ENCODE measurements around the gene IWS1.

DNA sequence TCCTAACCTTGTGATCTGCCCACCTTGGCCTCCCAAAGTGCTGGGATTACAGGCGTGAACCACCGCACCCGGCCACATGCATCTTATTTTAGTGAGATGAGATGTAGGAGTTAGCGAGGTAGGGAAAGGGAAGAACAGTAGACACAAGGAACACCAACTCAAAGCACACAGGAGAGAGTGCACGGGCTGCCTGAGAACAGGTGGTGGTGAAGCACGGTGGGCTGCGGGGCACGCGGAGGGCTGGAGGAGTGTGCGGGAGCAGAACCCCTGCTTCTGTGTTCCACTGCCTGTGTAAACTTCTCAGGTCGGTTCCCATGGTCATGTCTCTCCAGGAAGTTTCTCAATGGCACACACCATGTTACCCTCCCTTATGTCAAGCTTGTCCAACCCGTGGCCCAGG lies 69.3 kb downstream of the IWS1 start:
- TF ChIP-seq POLR2AphosphoS5 (IDR thresholded peaks at IDR 0.05; ENCODE audit: low read depth, low read length) (no peak), TAF1 (IDR thresholded peaks at IDR 0.05; ENCODE audit: borderline replicate concordance, insufficient read depth, low read length) (no peak)

Measured in PFSK-1 (cell line).